HT1080 (cell line): ENCODE results near the gene PRRX2. TPM values are rescaled to one million over a fixed set of nuclear protein-coding genes. Genes with fewer than 3 reads are reported as not detected.

Experiments
- DNase-seq: peaks from one replicate; pipeline ENCODE4 v3.0.0-alpha.2; 2015; ENCODE audit warnings: low read depth
- total RNA-seq: library from RNA; depleted of rRNA; stranded (reverse); fragments of >200 nt; shearing (Covaris generic); gene quantifications from 2 replicates; pipeline ENCODE4 v1.2.3, GENCODE V29; 2014

PRRX2 gene
- total RNA-seq, 1 experiment from 2014 or later, result not detected

- no peak for DNase-seq
Observed at GRCh38 chr9:129674229-129674628, 8.8 kb downstream of the PRRX2 start.

GRCh38 chr9:129675620-129676019, 10.2 kb downstream of the PRRX2 start:
- DNase-seq, result no peak

- no peak for DNase-seq
Observed at GRCh38 chr9:129676287-129676686, 10.8 kb downstream of the PRRX2 start.

- DNase-seq, result peak; percentile 33
Observed at GRCh38 chr9:129676975-129677374, 11.5 kb downstream of the PRRX2 start.

GRCh38 chr9:129677456-129677855, 12.0 kb downstream of the PRRX2 start:
- DNase-seq, result no peak

GRCh38 chr9:129678844-129679243, 13.4 kb downstream of the PRRX2 start:
- no peak for DNase-seq

GRCh38 chr9:129679537-129679936, 14.1 kb downstream of the PRRX2 start:
- no peak for DNase-seq

- DNase-seq, result no peak
Observed at GRCh38 chr9:129681924-129682323, 16.5 kb downstream of the PRRX2 start.

- no peak for DNase-seq
Observed at GRCh38 chr9:129682381-129682780, 16.9 kb downstream of the PRRX2 start.

- peak; percentile 55 for DNase-seq
Observed at GRCh38 chr9:129685220-129685932, 19.9 kb downstream of the PRRX2 start.

GRCh38 chr9:129685933-129686259, 20.4 kb downstream of the PRRX2 start:
- no peak for DNase-seq

GRCh38 chr9:129686736-129687135, 21.3 kb downstream of the PRRX2 start:
- no peak for DNase-seq

GRCh38 chr9:129687391-129687790, 21.9 kb downstream of the PRRX2 start:
- no peak for DNase-seq

GRCh38 chr9:129688285-129689043, 23.0 kb downstream of the PRRX2 start:
- DNase-seq, result no peak

GRCh38 chr9:129692534-129692933, 27.1 kb downstream of the PRRX2 start:
- DNase-seq, result no peak

GRCh38 chr9:129693741-129694140, 28.3 kb downstream of the PRRX2 start:
- DNase-seq, result no peak

- no peak for DNase-seq
Observed at GRCh38 chr9:129694243-129694646, 28.8 kb downstream of the PRRX2 start.

- no peak for DNase-seq
Observed at GRCh38 chr9:129695870-129696269, 30.4 kb downstream of the PRRX2 start.

GRCh38 chr9:129696944-129697655, 31.7 kb downstream of the PRRX2 start:
- DNase-seq, result no peak

- DNase-seq, result no peak
Observed at GRCh38 chr9:129697656-129698253, 32.3 kb downstream of the PRRX2 start.

GRCh38 chr9:129698254-129698757, 32.9 kb downstream of the PRRX2 start:
- no peak for DNase-seq

- no peak for DNase-seq
Observed at GRCh38 chr9:129701054-129701453, 35.6 kb downstream of the PRRX2 start.
